Heart right ventricle (tissue), 16 donors: ENCODE measurements around the gene CACNB1. TPM values are rescaled to one million over a fixed set of nuclear protein-coding genes. Genes with fewer than 3 reads are reported as not detected.
A peak's percentile ranks its signal among the peaks of the same experiment; 100 is the strongest.

ENCODE experiments used
- ATAC-seq, 8 donors: fragments of 200-7000 bp; cut with Tn5 transposase; one replicate each; pipeline ENCODE4 v1.9.1; 2020; ENCODE audit warnings: mild to moderate bottlenecking in 8 of 8, moderate library complexity in 8 of 8, moderate number of reproducible peaks in 1 of 8
- DNase-seq, 2 donors: peaks; one replicate each; pipeline ENCODE4 v3.0.0-alpha.2; 2020
- H3K27ac ChIP-seq, 10 donors: fragments of 200-600 bp; sonication (generic) in 2 of 10; one replicate each; pipeline versions ENCODE4 v1.5.0 to v1.8.0; 2020 to 2022; ENCODE audit warnings: mild to moderate bottlenecking in 3 of 10
- H3K27me3 ChIP-seq, 7 donors: fragments of 200-600 bp; one replicate each; pipeline ENCODE4 v1.8.0; 2021 to 2022; ENCODE audit warnings: mild to moderate bottlenecking in 2 of 7
- H3K36me3 ChIP-seq, 9 donors: fragments of 200-600 bp; sonication (generic) in 1 of 9; one replicate each; pipeline versions ENCODE4 v1.5.0 to v1.8.0; 2020 to 2022; ENCODE audit warnings: mild to moderate bottlenecking in 2 of 9
- H3K4me1 ChIP-seq, 9 donors: fragments of 200-600 bp; sonication (generic) in 1 of 9; one replicate each; pipeline versions ENCODE4 v1.5.0 to v1.8.0; 2020 to 2022; ENCODE audit warnings: mild to moderate bottlenecking in 4 of 9
- H3K4me3 ChIP-seq, 10 donors: fragments of 200-600 bp; sonication (generic) in 2 of 10; one replicate each; pipeline versions ENCODE4 v1.5.0 to v1.8.0; 2020 to 2022; ENCODE audit warnings: mild to moderate bottlenecking in 7 of 10, moderate library complexity in 2 of 10
- H3K9me3 ChIP-seq, 11 donors: fragments of 200-600 bp in 10 of 11; sonication (generic) in 2 of 11; one replicate each; pipeline versions ENCODE4 v1.5.0 to v1.8.0; 2013 to 2022; ENCODE audit warnings: mild to moderate bottlenecking in 2 of 11, control low read depth in 1 of 11, moderate library complexity in 1 of 11
- WGBS, 2 donors: extraction: QIAGEN DNeasy Blood & Tissue Kit; methylation state at CpG; one replicate each; pipeline ENCODE4 v1.1.7; 2013; ENCODE audit warnings: inconsistent platforms in 1 of 2; 5-methylcytosine and 5-hydroxymethylcytosine counted together
- intact Hi-C, 10 donors: fragments of 100-400 bp; cut with DNase I; formaldehyde crosslinking; loops; one replicate each; pipeline versions ENCODE4 v1.11.1 to v1.14.2; 2022
- polyA plus RNA-seq, 2 donors: library from polyadenylated mRNA; stranded (reverse); fragments of 200-250 nt; gene quantifications; one replicate each; pipeline ENCODE4 v1.2.3, GENCODE V29; 2013
- total RNA-seq, 10 donors: library from RNA; stranded (reverse); fragmentation: NEBNext Ultra II Directional in 3 of 10; extraction: Animal tissue kit (Norgen Biotek cat#: 25700) in 3 of 10; gene quantifications; one replicate each; pipeline versions ENCODE4 v1.2.1 to v1.2.4, GENCODE V29; 2021 to 2023
- TF ChIP-seq, protein P1 (sequence below), 9 donors: fragments of 200-600 bp; sonication (generic) in 2 of 9; IDR thresholded peaks; one replicate each; pipeline versions ENCODE4 v1.5.0 to v1.8.0; 2021 to 2022; ENCODE audit warnings: antibody characterized with exemption in 9 of 9, mild to moderate bottlenecking in 5 of 9, moderate library complexity in 1 of 9
- donor health status: Arrhythmogenic right ventricular cardiomyopathy.
- donor health status: ischemic (EF 13 %, LVEDD 7.1; RV severe dilation, severe dysfunction).
- donor health status: healthy with polysubstance abuse.
- donor health status: DM: no; HTN: yes; CAD: no.
- donor health status: DM: no; HTN: no; CAD: no.
- donor health status: ischemic (EF 25% LVEDD 6.9; RV normal size, moderate dysfunction).
- donor health status: ischemic (EF 25% LVEDD 5.7; RV mildly dilated, moderate dysfunction).
- donor health status: healthy.
- donor health status: DM: yes; HTN: yes; CAD: no.
- donor health status: Ischemic cardiomyopathy.
- donor health status: ischemic (EF 35%, LVEDD 5.7; RV mildly dilated, moderate dysfunction).
- donor health status: nonischemic (EF 11% LVEDD 7.7; RV severe dilation, severe dysfunction).
- donor health status: DM: yes; HTN: yes; CAD: no.
- donor health status: PGD.
- donor health status: ischemic (EF 29% LVEDD 5.4; RV normal size, mild dysfunction).
- donor health status: nonischemic (EF 23%, LVEDD 6.1; RV moderate dilation, normal function).

Gene CACNB1
- total and polyA plus RNA-seq, 12 donors = 3.3 to 11.5 (median 5.3) TPM

DNA sequence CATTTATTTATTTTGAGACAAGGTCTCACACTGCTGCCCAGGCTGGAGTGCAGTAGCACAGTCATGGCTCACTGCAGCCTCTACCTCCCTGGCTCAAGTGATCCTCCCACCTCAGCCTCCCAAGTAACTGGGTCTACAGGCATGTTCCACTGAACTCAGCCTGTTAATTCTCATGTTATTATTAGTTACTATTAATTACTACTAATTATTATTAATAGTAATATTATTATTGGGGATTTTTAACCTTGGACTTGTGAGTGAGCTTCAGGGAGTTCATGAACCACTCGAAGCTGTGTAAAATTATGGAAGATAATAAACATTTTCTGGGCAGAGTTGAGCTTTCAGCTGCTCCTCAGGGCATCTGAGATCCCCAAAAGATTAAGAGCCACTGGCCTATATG lies 32.9 kb upstream of the CACNB1 start:
- Histone ChIP-seq H3K36me3 (no peaks in the 10 kb centered on the region), H3K4me1 (peaks cover 10 to 25% (median 23%) of the 10 kb centered on the region in 9 donors), H3K27me3 (peaks cover 13 to 88% (median 65%) of the 10 kb centered on the region in 7 donors), H3K27ac (no peak overlapping the region), H3K4me3 (no peak overlapping the region), H3K9me3 (no peaks in the 10 kb centered on the region)
- whole genome bisulfite sequencing, 2 donors = 36 to 79% methylated on average over 1 of the region's 1 CpG
- TF ChIP-seq, protein P1, sequence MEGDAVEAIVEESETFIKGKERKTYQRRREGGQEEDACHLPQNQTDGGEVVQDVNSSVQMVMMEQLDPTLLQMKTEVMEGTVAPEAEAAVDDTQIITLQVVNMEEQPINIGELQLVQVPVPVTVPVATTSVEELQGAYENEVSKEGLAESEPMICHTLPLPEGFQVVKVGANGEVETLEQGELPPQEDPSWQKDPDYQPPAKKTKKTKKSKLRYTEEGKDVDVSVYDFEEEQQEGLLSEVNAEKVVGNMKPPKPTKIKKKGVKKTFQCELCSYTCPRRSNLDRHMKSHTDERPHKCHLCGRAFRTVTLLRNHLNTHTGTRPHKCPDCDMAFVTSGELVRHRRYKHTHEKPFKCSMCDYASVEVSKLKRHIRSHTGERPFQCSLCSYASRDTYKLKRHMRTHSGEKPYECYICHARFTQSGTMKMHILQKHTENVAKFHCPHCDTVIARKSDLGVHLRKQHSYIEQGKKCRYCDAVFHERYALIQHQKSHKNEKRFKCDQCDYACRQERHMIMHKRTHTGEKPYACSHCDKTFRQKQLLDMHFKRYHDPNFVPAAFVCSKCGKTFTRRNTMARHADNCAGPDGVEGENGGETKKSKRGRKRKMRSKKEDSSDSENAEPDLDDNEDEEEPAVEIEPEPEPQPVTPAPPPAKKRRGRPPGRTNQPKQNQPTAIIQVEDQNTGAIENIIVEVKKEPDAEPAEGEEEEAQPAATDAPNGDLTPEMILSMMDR (IDR thresholded peaks at IDR 0.05) = no peak
- ATAC-seq (no peak), DNase-seq (no peak)
- intact Hi-C loops = loop anchor here in 4 of 10 donors (10.0 kb wide), 3 partner anchors 66 to 256 kb away; partner anchors contain the start of gene ARL5C (in 2 of the 4)

DNA sequence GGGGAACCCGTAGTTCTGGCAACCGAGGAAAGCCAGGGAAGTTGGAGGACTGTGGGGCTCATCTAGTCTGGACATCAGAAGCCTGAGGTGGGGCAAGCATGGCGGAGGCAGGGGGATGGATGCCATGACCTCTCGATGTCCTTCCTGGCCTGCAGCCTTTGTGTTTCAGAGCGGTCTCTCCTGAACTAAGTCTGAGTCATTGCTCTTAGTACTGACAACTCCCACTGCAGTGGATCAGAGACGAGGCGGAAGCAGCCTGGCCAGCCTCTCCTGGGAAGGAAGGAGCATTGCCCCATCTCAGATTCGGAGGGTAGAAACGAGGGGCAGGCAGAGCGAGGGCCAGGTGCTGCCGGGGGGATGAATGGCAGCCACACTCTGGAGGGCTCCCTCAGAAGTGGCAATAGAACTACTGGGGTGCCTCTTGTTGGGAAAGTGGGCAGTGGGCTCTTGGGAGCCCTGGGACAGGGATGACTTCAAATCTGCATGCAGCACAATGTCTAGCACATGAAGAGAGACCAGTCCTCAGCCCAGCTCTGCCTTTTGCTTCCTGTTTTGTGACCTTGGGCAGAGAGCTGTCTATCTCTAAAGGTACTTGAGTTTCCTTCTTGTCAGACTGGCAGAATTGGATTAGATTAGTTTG lies 31.9 kb upstream of the CACNB1 start:
- Histone ChIP-seq H3K9me3 (no peaks in the 10 kb centered on the region), H3K4me1 (peaks cover 10 to 34% (median 31%) of the 10 kb centered on the region in 9 donors), H3K27me3 (peaks cover 16 to 91% (median 71%) of the 10 kb centered on the region in 7 donors), H3K36me3 (no peaks in the 10 kb centered on the region), H3K27ac (no peak overlapping the region), H3K4me3 (no peak overlapping the region)
- DNase-seq (no peak), ATAC-seq (no peak)
- intact Hi-C loops = no loop called here
- TF ChIP-seq, protein P1 (IDR thresholded peaks at IDR 0.05) = no peak
- WGBS, 2 donors = 55 to 62% methylated on average over 11 of the region's 11 CpGs

DNA sequence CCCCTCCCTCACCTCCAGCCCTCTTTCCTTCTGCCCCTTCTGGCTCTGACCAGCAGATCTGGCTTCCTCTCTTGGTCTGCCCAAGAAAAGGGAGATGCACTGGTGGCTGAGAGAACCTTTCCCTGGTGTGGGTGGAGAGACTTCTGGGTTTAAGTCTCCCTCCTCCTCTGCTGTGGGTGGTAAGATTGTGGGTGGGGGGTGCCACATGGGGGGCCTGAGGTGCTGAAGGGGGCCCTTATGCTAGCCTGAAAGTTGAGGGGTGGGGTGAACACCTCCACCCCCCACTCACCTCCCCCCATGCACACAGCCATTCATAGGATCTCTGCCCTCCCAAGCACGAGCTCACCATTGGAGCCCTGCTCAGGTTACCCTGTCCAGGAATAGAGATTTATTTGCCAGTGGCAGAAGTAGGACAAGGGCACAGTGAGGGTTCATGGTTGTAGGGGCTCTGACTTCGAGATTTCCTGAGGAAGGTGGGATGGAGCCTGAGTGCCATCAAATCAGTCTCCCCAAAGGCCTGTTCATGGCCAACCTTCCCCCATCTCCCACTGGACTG lies 30.0 kb upstream of the CACNB1 start:
- intact Hi-C loops = no loop called here
- no peaks in the 10 kb centered on the region for H3K9me3 ChIP-seq
- H3K27me3 ChIP-seq = peaks cover 14 to 81% (median 68%) of the 10 kb centered on the region in 7 donors
- DNase-seq (no peak), ATAC-seq (no peak)
- H3K4me1 ChIP-seq = peaks cover 10 to 35% (median 31%) of the 10 kb centered on the region in 9 donors
- WGBS, 2 donors = 81 to 82% methylated on average over 2 of the region's 2 CpGs
- H3K36me3 ChIP-seq = no peaks in the 10 kb centered on the region
- TF ChIP-seq, protein P1 (IDR thresholded peaks at IDR 0.05) = no peak
- no peak overlapping the region for H3K27ac ChIP-seq
- H3K4me3 ChIP-seq = no peak overlapping the region

DNA sequence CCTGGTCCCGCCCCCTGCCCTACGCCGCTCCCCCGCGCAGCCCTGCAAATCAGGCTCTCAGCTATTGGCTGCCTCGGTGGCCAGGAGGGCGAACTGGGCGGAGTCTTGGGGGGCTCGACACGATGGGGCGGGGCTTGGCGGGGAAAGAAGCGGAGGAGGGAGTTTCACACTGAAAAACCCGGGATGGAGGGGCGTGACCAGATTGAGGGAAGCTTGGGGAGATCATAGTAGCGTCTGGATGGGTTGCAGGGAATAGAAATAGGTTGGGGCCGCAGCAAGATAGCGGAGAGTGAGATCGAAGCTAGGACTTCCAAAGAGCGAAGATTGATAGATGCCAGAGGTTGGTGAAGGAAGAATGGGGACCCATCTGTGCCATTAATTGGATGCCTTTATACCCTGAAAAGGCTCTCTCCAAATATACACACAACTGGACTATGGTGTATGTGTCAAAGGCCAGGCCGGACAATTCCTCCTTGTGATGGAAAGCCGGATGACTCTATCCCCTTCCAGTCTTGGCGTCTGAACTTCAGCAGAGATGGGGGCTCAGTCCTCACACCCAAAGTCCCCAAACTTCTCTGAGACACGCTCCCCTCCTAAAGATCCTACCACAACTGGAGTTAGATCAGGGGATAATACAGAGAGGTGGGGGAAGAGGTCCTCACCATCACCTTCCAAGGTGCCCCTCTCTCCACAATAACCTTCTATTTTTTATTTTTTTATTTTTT lies 28.7 kb upstream of the CACNB1 start:
- TF ChIP-seq, protein P1 (IDR thresholded peaks at IDR 0.05) = no peak
- Histone ChIP-seq H3K27ac (no peak overlapping the region), H3K9me3 (no peaks in the 10 kb centered on the region), H3K4me3 (peak overlapping the region; percentile 18 to 53 (median 46)), H3K27me3 (peaks cover 14 to 68% (median 57%) of the 10 kb centered on the region in 7 donors), H3K4me1 (peaks cover 5 to 25% (median 21%) of the 10 kb centered on the region in 9 donors), H3K36me3 (no peaks in the 10 kb centered on the region)
- 12 to 13% methylated on average over 24 of the region's 24 CpGs for WGBS, 2 donors
- intact Hi-C loops = no loop called here
- DNase-seq = peak; percentile 77 to 84
- peak; percentile 64 to 86 (median 80) for ATAC-seq
